GM18951 (cell line): Measurements from ENCODE around the gene TMEM144.
"Not testable (repeated sequence)": the region's sequence is repeated elsewhere in the genome, so short reads cannot be mapped to it uniquely, and the experiment has no call there.

ENCODE experiments used
- POLR2A ChIP-seq: IDR thresholded peaks from 4 replicates; pipeline ENCODE4 v1.6.1; 2011; ENCODE audit warnings: mild to moderate bottlenecking; ENCODE audit not compliant: insufficient read length, insufficient read depth; ENCODE audit errors: extremely low read depth
- in situ Hi-C: fragments of 300-500 bp; cut with MboI; formaldehyde crosslinking; loops from one replicate; pipeline ENCODE4 v1.12.0; 2022; ENCODE audit warnings: low sequenced_read_pairs, mixed read lengths, inconsistent platforms; ENCODE audit not compliant: unreplicated experiment

TMEM144 gene

GRCh38 chr4:158274636-158275035 lies 64.3 kb downstream of the TMEM144 start:
- in situ Hi-C loops = loop anchor here (25.0 kb wide), 1 partner anchor 1163 kb away; no protein-coding TSS in a partner anchor
- no peak for TF ChIP-seq POLR2A

DNA sequence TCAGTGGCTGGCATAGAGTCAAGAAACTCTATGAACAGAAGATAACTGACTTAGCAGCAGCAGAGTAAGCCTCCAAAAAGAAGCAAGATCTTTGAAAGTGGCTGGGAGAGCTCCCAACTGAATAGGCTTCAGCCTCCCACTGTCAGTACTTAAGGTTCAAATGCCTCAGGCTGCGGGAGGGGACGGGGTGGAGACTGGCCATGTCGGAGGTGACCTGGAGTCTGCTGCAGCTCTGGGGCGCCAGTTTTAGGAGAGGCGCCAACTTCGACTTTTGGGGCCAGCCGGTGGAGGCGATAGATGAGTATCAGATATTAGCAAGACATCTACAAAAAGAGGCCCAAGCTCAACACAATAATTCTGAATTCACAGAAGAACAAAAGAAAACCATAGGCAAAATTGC lies 67.3 kb downstream of the TMEM144 start:
- TF ChIP-seq POLR2A = no peak

DNA sequence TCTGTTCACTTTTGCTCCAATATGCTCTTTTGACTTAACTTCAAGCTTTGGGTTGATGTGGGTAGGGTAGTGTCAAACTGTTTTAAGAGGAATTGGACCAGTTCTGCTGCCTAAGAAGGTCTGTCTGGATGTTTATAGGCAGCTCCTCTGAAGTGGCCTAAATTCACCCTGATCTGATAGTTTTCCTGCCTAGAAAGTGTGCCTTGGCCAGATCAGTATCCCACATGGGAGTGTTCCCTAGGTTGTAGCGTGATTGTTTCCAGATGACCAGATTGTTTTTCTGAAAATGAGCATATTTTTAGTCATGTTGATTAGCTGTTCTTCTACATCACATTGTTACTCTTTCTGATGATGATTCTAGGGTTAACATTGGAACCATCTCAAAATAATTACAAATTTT lies 68.8 kb downstream of the TMEM144 start:
- in situ Hi-C loops = not testable (repeated sequence)

More for the DNA sequence above, 67.3 kb downstream of the TMEM144 start:
- in situ Hi-C loops = no loop called here

DNA sequence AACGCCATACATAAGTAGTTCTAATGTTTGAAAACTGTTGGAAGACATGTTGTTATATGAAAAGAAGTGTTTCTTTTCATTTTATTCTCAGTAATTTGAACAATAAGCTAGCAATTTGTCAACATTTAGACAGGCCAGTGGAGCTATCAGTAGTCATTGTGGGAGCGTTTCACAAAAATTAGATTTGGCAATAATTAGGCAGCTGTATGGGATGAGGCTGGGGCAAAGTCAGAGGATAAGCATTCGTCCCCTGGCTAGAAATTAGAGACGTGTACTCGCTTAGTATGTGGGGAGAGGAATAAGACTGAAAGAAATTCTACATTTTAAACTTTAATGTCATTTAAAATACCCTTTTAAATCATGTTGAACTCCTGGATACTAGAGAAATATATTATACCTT lies 70.6 kb downstream of the TMEM144 start:
- no peak for TF ChIP-seq POLR2A
- in situ Hi-C loops = no loop called here

DNA sequence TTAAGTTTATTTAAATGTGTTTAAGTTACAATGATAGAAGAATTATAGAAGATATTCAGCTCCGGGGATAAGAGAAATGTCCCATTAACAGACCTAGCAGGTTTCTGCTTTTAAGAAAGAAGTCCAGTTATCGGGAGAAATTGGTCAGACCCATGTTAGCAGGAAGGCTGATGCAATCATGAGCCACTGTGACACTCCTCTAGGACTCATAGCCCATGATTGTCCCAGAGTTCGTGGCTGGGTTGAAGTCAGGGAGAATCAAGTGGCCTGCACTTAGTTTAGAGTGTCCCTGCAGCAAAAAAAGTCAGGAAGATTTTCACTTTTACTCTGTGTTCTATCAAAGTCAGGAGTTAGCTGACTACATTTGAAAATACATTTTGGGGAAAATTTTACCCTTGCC lies 72.0 kb downstream of the TMEM144 start:
- TF ChIP-seq POLR2A = no peak
- in situ Hi-C loops = no loop called here

DNA sequence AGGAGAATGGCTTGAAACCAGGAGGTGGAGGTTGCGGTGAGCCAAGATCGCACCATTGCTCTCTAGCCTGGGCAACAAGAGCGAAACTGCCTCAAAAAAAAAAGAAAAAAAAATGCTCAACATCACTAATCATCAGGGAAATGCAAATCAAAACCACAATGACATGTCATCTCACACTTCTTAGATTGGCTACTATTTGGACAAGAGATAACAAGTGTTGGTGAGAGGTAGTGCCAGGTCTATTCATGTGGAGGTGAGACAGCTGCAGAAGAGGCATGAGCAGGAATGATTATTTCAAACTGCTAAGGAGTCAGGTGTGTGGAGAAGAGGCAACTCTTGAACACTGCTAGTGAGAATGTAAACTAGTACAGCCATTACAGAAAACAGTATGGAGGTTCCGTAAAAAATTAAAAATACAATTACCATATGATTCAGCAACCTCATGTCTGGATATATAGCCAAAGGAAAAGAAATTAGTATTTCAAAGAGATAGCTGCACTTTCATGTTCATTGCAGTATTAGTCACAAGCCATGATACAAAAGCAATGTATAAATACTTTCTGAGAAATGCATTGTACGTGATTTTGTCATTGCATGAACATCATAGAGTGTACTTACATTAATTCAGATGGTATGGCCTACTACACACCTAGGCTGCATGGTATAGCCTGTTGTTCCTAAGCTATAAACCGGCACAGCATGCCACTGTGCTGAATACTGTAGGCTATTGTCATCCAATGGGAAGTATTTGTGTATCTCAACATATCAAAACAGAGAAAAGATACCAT lies 75.3 kb downstream of the TMEM144 start:
- in situ Hi-C loops = no loop called here
- TF ChIP-seq POLR2A = no peak

DNA sequence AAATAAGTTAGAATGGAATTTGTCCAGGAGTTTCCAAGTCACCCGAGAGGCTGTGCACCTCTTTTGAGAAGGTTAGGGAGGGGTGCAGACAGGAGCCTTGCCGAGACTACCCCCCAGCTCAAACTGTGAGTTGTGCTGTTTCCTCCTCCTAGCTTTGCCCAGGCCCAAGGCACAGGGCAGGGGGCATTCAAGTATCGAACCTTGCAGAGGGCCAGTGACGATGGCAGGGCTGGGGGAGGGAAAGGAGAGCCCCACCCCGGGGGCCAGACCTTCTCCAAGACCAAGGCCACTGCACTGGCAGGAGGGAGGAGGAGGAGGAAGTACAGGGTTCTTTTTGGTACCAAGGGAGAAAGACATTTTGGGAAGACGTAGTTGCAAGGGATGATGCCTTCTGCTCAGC lies 80.6 kb downstream of the TMEM144 start:
- in situ Hi-C loops = no loop called here
- no peak for TF ChIP-seq POLR2A

- TF ChIP-seq POLR2A = no peak
- in situ Hi-C loops = no loop called here
Measured at GRCh38 chr4:158291334-158292055, 81.2 kb downstream of the TMEM144 start.

GRCh38 chr4:158292156-158292555 lies 81.9 kb downstream of the TMEM144 start:
- TF ChIP-seq POLR2A = no peak
- in situ Hi-C loops = no loop called here

GRCh38 chr4:158295053-158295452 lies 84.8 kb downstream of the TMEM144 start:
- TF ChIP-seq POLR2A = no peak
- in situ Hi-C loops = no loop called here

GRCh38 chr4:158297866-158298265 lies 87.6 kb downstream of the TMEM144 start:
- no peak for TF ChIP-seq POLR2A
- in situ Hi-C loops = no loop called here

DNA sequence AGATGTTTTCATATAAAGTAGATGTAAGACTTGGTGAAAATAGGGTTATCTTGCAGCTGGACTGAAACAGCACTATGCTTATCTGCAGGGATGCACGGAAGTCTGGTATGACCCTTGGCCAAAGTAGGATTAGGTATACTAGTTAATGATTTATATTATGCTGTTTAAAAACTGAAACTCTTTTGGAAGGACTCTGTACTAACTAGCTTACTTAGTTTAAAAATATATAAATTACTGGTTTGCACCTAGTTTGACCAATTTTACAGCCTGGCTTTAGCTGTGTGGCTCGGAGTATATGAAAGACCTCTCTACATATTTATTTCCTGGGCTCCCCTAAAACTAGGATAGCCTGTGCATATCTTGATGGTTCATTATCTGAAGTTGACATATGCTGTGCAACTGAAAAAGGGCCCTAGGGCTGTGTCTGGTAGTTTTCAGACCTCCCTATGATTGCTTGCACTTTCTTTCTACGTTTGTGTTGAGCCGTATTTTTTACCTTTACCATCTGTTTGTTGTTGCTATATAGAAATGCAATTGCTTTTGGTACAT lies 89.2 kb downstream of the TMEM144 start:
- no peak for TF ChIP-seq POLR2A
- in situ Hi-C loops = no loop called here

DNA sequence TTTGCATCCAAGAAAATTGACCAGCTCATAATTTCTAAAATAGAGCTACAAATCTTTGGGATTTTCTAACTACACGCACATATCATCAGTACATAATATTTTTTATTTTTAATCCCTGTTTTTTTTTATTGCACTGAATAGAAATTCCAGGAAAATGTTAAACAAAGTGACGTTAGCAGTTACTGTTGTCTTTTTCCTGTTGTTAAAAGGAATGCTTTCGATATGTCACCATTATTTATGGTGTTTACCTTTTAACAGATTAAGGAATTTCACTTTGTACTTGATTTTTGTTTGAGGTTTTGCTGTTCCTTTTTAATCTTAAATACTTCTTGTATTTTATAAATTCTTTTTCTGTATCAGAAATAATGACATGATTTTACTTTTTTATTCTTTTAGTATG lies 89.7 kb downstream of the TMEM144 start:
- in situ Hi-C loops = no loop called here
- TF ChIP-seq POLR2A = no peak

DNA sequence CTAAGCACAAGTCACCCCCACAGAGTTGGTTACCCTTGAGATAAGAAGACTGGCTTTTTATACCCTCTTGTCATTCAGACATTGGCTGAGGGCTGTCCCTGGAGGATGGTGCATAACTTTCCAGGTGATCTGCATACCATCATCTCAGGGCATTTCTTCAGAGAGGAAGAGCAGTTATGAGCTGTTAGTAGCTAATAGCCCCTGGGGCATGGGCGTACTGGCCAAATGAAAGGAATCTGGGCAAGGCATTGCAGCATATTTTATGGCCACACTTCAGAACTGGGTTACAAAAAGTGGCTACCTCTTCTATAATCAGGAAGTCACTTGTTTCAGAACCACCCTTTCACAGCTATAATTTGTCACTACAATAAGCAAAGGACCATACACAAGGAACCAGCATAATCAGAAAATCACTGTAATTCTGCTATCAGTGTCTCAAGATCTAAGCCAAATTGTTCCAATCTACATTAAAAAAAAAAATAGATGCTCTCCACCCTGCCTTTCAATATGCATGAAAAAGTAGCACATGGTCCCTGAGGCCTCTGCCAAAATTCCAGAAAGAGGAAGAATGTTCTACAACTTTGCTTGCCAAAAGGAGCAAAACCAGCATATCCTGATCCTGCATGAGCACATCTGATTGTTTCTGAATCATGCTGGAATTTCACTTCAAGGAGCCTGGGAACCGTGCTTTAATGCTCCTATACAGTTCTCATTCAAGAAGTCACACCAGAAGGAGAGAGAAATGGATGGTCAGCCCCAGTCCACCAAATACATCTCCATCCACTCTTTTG lies 92.0 kb downstream of the TMEM144 start:
- TF ChIP-seq POLR2A = no peak
- in situ Hi-C loops = no loop called here

GRCh38 chr4:158304694-158305093 lies 94.4 kb downstream of the TMEM144 start:
- in situ Hi-C loops = no loop called here
- TF ChIP-seq POLR2A = no peak
